ENCODE results near the gene NPVF. TPM values are rescaled to one million over a fixed set of nuclear protein-coding genes. Genes with fewer than 3 reads are reported as not detected.

NPVF gene
- total RNA-seq, 1 donor from 2014 or later, result not detected

GRCh38 chr7:25179325-25179724 lies 49.0 kb downstream of the NPVF start:
- intact Hi-C loops (cut with micrococcal nuclease), result no loop called here

Other genes starting within 250 kb of the NPVF start
- 73.2 and 74.0 TPM in 2 replicates for gene OSBPL3, start 248.3 kb downstream of the NPVF start, total RNA-seq
- gene CYCS, start 103.2 kb downstream of the NPVF start, total RNA-seq, result 135 and 140 TPM in 2 replicates

All from T-helper 1 cell treated with Interleukin-12 subunit alpha and Interleukin-12 subunit beta and Interleukin-4 antibody, amounts not matched to agents 30 ng/mL and 1 ng/mL, for 36 hours (primary cell).